ENCODE results near the gene PPT2.
A peak's percentile ranks its signal among the peaks of the same experiment; 100 is the strongest.

PPT2 gene

DNA sequence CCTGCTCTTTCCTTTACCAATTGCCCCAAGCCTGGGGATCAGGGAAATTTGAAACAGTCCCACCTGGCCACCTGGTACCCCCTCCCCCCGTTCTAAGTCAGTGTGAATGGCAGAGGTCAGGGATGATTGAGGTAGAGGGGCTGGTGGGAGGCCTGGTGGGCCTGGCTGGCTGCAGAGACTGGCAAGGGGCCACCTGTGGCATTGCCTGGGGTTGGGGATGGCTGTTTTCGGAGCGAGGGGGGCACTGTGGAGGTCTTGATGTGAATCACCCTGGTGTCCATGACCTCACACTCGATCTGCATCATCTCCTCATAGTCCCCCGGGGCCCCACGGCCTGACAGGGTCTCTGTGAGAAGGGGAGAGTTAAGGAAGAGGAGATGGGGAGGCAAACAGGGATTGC lies 38.3 kb upstream of the PPT2 start:
- DNase-seq (ENCODE audit: low read depth): no peak
- H3K4me3 ChIP-seq (replicated peaks; ENCODE audit: low read depth, low read length): no peak overlapping the region
- TF ChIP-seq, protein P1, sequence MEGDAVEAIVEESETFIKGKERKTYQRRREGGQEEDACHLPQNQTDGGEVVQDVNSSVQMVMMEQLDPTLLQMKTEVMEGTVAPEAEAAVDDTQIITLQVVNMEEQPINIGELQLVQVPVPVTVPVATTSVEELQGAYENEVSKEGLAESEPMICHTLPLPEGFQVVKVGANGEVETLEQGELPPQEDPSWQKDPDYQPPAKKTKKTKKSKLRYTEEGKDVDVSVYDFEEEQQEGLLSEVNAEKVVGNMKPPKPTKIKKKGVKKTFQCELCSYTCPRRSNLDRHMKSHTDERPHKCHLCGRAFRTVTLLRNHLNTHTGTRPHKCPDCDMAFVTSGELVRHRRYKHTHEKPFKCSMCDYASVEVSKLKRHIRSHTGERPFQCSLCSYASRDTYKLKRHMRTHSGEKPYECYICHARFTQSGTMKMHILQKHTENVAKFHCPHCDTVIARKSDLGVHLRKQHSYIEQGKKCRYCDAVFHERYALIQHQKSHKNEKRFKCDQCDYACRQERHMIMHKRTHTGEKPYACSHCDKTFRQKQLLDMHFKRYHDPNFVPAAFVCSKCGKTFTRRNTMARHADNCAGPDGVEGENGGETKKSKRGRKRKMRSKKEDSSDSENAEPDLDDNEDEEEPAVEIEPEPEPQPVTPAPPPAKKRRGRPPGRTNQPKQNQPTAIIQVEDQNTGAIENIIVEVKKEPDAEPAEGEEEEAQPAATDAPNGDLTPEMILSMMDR (IDR thresholded peaks at IDR 0.05; ENCODE audit: low read length, missing control alignments): no peak

DNA sequence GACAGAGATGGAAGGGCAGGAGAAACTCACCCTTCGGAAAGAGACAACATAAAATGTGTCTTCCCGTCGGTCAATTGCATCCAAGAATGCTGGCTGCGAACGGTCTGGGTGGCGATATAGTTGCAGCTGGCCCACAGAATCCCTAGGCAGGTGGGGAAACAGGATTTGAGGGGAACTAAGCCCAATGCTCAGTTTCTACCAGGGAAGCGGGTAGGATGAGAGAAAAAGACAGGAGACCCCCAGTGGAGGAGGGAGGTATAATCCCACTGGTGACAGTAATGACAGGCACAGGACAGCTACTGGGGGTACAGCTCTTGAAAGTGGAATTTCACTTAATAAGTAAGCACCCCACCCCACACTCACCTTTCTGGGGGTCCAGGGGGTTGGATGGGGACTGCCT lies 37.3 kb upstream of the PPT2 start:
- TF ChIP-seq, protein P1 (IDR thresholded peaks at IDR 0.05; ENCODE audit: low read length, missing control alignments): peak; percentile 50
- no peak overlapping the region for H3K4me3 ChIP-seq (replicated peaks; ENCODE audit: low read depth, low read length)
- DNase-seq (ENCODE audit: low read depth): no peak

DNA sequence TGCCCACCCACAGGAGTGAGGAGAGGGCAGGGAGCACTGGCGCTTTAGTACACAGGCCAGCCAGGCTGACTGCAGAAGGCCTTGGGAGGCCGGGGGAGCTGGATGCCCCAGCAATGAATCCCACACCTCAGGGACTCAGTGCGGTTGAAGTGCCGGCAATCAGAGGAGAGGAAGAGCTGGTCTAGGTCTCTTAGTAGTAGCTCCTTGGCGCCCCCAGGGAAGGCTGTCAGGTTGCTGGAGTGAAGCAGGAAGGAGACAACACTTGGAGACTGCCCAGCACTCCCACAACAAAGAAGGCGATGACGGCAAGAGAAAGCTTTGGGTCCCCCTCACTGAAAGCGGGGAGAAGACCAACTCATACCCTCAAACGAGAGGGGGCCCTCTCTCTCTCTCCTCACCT lies 36.5 kb upstream of the PPT2 start:
- no peak overlapping the region for H3K4me3 ChIP-seq (replicated peaks; ENCODE audit: low read depth, low read length)
- TF ChIP-seq, protein P1 (IDR thresholded peaks at IDR 0.05; ENCODE audit: low read length, missing control alignments): no peak
- DNase-seq (ENCODE audit: low read depth): no peak

DNA sequence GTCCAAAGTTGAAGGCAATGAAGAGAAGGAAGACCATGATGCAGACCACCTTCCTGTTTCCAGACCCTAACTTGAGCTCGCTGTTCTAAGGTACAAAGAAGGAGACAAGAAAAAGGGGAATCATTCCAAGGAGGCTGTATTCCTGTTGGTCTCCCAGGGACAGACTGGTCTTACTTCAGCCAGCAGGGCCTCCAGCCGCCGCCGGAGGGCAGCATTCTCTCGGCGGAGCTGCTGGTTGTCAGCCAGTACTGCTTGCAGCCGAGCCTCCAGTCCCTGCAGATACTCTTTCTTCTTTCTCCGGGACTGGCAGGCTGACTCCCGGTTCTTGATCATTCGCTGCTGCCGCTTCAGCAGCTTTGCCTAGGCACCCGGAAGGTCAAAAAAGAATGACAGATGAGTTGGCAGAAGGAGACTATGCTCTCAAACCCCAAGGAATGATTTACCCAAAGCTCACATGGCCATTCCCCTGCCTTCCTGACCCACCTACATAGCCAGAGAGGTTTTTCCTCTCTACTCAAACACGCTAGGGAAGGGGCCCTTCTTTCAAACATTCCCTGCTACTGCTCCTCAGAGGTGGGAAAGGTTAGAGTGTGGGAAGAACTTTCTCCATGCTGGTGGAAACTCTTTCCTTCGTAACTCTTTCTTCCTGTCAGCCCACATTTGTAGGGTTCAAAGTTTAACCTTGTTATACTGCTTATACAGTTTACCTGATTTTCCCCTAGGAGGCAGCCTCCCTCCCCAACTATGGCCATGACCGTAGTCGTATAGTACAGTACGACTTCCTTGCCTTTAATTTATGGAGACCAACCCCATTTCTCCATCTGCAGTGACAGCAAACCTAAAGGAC lies 34.9 kb upstream of the PPT2 start:
- H3K4me3 ChIP-seq (replicated peaks; ENCODE audit: low read depth, low read length): no peak overlapping the region
- TF ChIP-seq, protein P1 (IDR thresholded peaks at IDR 0.05; ENCODE audit: low read length, missing control alignments): peak; percentile 97
- DNase-seq (ENCODE audit: low read depth): peak; percentile 92

GRCh38 chr6:32120573-32121059 lies 33.3 kb upstream of the PPT2 start:
- TF ChIP-seq, protein P1 (IDR thresholded peaks at IDR 0.05; ENCODE audit: low read length, missing control alignments): no peak
- no peak overlapping the region for H3K4me3 ChIP-seq (replicated peaks; ENCODE audit: low read depth, low read length)
- DNase-seq (ENCODE audit: low read depth): no peak

GRCh38 chr6:32123681-32124080 lies 30.3 kb upstream of the PPT2 start:
- TF ChIP-seq, protein P1 (IDR thresholded peaks at IDR 0.05; ENCODE audit: low read length, missing control alignments): no peak
- H3K4me3 ChIP-seq (replicated peaks; ENCODE audit: low read depth, low read length): no peak overlapping the region
- DNase-seq (ENCODE audit: low read depth): no peak

DNA sequence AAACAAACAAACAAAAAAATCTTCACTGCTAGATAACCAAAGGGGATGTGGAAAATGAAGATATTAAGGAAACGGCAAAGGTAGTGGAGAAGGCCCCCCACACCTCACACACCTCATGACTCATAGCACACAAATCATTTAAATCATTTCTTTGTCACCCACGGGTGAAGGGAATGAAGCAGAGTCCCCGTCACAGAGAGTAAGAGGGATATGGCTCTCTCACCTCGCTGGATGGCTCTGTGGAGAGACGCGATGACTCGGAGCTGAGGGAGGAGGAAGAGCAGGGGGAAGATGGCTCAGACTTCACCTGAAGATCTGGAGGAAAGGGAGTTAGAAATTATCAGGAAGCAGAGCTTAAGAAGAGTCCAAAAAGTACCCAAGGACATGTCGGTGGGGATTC lies 27.1 kb upstream of the PPT2 start:
- TF ChIP-seq, protein P1 (IDR thresholded peaks at IDR 0.05; ENCODE audit: low read length, missing control alignments): no peak
- H3K4me3 ChIP-seq (replicated peaks; ENCODE audit: low read depth, low read length): peak overlapping the region; percentile 100

More for the DNA sequence above, 27.1 kb upstream of the PPT2 start:
- DNase-seq (ENCODE audit: low read depth): no peak
